ENCODE measurements around the gene YBX3. TPM values are rescaled to one million over a fixed set of nuclear protein-coding genes. Genes with fewer than 3 reads are reported as not detected.

Gene YBX3
- polyA plus RNA-seq, 2 of the 4 experiments (the other 2 are of a cell fraction), result 140 to 150 TPM

DNA sequence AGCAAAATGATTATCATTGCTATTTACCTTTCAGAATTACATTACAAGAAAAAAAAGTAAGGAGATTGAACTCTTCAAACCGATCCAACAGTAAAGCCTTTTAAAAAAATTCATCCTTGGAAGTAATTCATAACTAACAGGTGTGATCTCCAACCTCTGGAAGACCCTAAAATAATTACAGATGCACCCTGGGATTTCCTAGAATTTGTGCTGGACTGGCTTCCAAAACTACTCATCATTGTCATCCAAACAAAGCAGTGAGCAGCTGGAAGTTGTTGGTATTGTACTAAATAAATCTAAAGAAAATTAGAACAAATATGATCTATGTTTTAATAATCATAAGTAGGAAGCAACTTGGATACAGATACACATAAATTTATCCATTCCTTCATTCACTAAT, 1.9 kb upstream of the YBX3 start:
- no peak for FAIRE-seq

DNA sequence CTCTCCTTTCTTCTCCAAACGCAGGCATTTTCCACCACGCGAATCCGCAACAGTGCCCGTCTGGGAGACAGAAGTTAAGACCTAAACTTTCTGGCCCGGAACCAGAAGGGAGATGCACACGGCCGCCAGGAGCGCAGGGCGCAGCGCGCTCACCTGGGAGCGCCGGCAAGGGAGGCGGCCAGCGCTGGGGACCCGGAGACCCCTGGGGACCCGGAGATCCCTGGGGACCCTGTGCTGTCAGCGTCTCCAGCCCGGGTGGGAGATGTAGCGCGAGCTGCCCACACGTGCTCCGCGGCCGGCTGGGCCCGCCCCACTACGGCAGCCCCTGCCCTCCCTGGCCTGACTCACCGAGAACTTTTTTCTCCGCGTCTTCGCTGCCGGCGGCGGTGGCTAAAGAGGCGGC, 620 bp downstream of the YBX3 start:
- Histone ChIP-seq H3K4me1 (peaks cover 43% of the 10 kb centered on the region), H3K4me3 (peak overlapping the region; percentile 93), H3K4me2 (peak overlapping the region; percentile 80), H3K27ac (peak overlapping the region; percentile 94 to 99), H3K9me3 (no peaks in the 10 kb centered on the region)
- DNase-seq (ENCODE audit: low read depth in 1 of 2, low spot score in 1 of 2) (peak in 1 of 2 experiments; percentile 21), FAIRE-seq (no peak), ATAC-seq (peak; percentile 59 to 60)
- CTCF ChIA-PET, result interaction anchor here (1.0 to 1.2 kb wide), 3 partner anchors 10 to 27 kb away, joined by 3 to 4 read pairs (median 3); no protein-coding TSS in a partner anchor
- 0% methylated on average over 9 of the region's 36 CpGs for WGBS (ENCODE audit: missing lambda C conversion rate)
- no peak for TF ChIP-seq FOSL2 (IDR thresholded peaks at IDR 0.05)
- TF ChIP-seq FOSL2 (CRISPR knock-in tag; IDR thresholded peaks at IDR 0.05), result 0 out of 2 replicates have a peak, but pooled peaks have one; percentile 12
- TF ChIP-seq PHF8 (IDR thresholded peaks at IDR 0.05; ENCODE audit: borderline replicate concordance, low read depth), result peak; percentile 39
- TF ChIP-seq FOSB (CRISPR knock-in tag; IDR thresholded peaks at IDR 0.05), result peak; percentile 52; the same call in 1 of the 2 replicates
- TF ChIP-seq ESRRA (IDR thresholded peaks at IDR 0.05; ENCODE audit: borderline replicate concordance, low read length), result no peak
- TF ChIP-seq BHLHE40 (IDR thresholded peaks at IDR 0.05; ENCODE audit: low read depth, low read length), result no peak
- TF ChIP-seq NR3C1 (IDR thresholded peaks at IDR 0.05), result no peak
- POLR2A ChIA-PET, result interaction anchor here (0.6 to 1.1 kb wide), 4 partner anchors 20 to 449 kb away, joined by 3 read pairs; partner anchors contain the start of gene SMIM10L1

More for the DNA sequence above, 1.9 kb upstream of the YBX3 start:
- Histone ChIP-seq H3K4me3 (no peak overlapping the region), H3K9me3 (no peaks in the 10 kb centered on the region), H3K4me2 (no peak overlapping the region), H3K27ac (no peak overlapping the region), H3K4me1 (peaks cover 18% of the 10 kb centered on the region)
- TF ChIP-seq NFE2L2 (conservative IDR thresholded peaks at IDR 0.05; ENCODE audit: low read length), result no peak
- WGBS (ENCODE audit: missing lambda C conversion rate), result 58% methylated on average over 1 of the region's 1 CpG
- ChIA-PET CTCF (interaction anchor here (1.6 kb wide), 1 partner anchor 24 kb away, joined by 6 read pairs; no protein-coding TSS in a partner anchor), POLR2A (no interaction called here)
- ATAC-seq, result no peak
- no peak for DNase-seq (ENCODE audit: low read depth in 1 of 2, low spot score in 1 of 2)

DNA sequence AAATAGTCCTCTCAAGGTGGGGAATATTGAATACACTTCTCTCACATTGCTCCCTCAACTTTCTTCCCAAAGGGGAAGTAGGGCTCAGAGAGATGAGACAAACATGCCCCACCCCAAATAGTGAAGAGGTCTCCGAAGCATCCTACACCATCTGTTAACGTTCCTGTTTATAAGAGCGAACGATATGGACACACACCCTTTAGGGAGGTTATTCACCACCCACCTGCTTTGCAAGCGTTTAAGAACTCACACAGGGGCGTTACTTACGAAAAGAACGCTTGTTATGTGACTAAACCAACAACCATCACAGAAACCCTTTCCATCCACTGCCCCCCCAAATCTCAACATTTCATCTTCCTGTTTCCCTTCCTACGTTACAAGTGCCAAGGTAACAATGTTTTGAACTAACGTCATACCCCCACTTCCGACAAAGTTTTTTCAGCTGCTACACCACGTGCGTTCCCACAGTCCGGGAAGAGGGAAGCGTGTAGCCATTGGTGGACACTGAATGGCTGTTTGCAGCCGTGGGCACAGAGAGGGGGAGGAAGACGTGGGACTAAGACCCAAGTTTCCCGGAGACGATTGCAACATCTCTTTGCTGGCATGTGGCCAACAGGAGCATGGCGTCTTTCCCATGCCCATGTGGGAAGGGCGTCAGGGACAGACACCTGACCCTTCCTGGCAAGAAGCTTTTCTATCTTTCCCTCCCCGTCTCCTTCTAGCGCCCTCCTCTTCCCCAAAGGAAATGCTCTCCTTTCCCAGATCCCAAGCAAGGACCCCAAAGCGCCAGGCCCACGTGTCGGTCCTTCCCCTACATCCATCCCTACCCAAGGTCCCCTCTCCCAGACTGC, 1.2 kb downstream of the YBX3 start:
- TF ChIP-seq HOXB5 (CRISPR knock-in tag; IDR thresholded peaks at IDR 0.05) (no peak), CHD2 (IDR thresholded peaks at IDR 0.05; ENCODE audit: low read length, partially characterized antibody) (no peak), FOSL2 (IDR thresholded peaks at IDR 0.05) (no peak), FOSL2 (CRISPR knock-in tag; IDR thresholded peaks at IDR 0.05) (no peak), FOSB (CRISPR knock-in tag; IDR thresholded peaks at IDR 0.05) (peak; percentile 10; the same call in 1 of the 2 replicates), GATA3 (IDR thresholded peaks at IDR 0.05; ENCODE audit: borderline replicate concordance) (peak; percentile 61), JUN (IDR thresholded peaks at IDR 0.05) (peak in 1 of 2 experiments; percentile 49; a peak in 2 of 5 replicates), TP53 (CRISPR knock-in tag; IDR thresholded peaks at IDR 0.05) (0 out of 2 replicates have a peak, but pooled peaks have one; percentile 62), HDAC2 (IDR thresholded peaks at IDR 0.05) (0 out of 2 replicates have a peak, but pooled peaks have one; percentile 47), NR3C1 (IDR thresholded peaks at IDR 0.05) (no peak), HOXA7 (CRISPR knock-in tag; IDR thresholded peaks at IDR 0.05) (0 out of 2 replicates have a peak, but pooled peaks have one; percentile 77), POLR2AphosphoS2 (conservative IDR thresholded peaks at IDR 0.05; ENCODE audit: low read length) (no peak), RFX5 (IDR thresholded peaks at IDR 0.05) (no peak), CEBPB (IDR thresholded peaks at IDR 0.05) (peak; percentile 92 to 99), PHF8 (IDR thresholded peaks at IDR 0.05; ENCODE audit: borderline replicate concordance, low read depth) (no peak), POLR2A (IDR thresholded peaks at IDR 0.05; ENCODE audit: low read length) (peak; percentile 24; the same call in 1 of the 2 replicates), SMC3 (IDR thresholded peaks at IDR 0.05) (0 out of 3 replicates have a peak, but pooled peaks have one; percentile 7), MYC (IDR thresholded peaks at IDR 0.05; ENCODE audit: borderline replicate concordance, low read length) (peak; percentile 94), TFCP2L1 (CRISPR knock-in tag; IDR thresholded peaks at IDR 0.05) (no peak; the same call in 1 of the 2 replicates)
- TF ChIP-seq, protein P1, sequence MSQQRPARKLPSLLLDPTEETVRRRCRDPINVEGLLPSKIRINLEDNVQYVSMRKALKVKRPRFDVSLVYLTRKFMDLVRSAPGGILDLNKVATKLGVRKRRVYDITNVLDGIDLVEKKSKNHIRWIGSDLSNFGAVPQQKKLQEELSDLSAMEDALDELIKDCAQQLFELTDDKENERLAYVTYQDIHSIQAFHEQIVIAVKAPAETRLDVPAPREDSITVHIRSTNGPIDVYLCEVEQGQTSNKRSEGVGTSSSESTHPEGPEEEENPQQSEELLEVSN (IDR thresholded peaks at IDR 0.05; ENCODE audit: borderline replicate concordance, low read depth), result peak; percentile 42; the same call in 1 of the 2 replicates
- TF ChIP-seq, protein P2, sequence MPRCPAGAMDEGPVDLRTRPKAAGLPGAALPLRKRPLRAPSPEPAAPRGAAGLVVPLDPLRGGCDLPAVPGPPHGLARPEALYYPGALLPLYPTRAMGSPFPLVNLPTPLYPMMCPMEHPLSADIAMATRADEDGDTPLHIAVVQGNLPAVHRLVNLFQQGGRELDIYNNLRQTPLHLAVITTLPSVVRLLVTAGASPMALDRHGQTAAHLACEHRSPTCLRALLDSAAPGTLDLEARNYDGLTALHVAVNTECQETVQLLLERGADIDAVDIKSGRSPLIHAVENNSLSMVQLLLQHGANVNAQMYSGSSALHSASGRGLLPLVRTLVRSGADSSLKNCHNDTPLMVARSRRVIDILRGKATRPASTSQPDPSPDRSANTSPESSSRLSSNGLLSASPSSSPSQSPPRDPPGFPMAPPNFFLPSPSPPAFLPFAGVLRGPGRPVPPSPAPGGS (IDR thresholded peaks at IDR 0.05), result no peak
- TF ChIP-seq, protein P3, sequence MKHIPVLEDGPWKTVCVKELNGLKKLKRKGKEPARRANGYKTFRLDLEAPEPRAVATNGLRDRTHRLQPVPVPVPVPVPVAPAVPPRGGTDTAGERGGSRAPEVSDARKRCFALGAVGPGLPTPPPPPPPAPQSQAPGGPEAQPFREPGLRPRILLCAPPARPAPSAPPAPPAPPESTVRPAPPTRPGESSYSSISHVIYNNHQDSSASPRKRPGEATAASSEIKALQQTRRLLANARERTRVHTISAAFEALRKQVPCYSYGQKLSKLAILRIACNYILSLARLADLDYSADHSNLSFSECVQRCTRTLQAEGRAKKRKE (CRISPR knock-in tag; IDR thresholded peaks at IDR 0.05; ENCODE audit: low read depth), result no peak
- TF ChIP-seq, protein P4, sequence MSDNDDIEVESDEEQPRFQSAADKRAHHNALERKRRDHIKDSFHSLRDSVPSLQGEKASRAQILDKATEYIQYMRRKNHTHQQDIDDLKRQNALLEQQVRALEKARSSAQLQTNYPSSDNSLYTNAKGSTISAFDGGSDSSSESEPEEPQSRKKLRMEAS (IDR thresholded peaks at IDR 0.05), result peak; percentile 98
- TF ChIP-seq, protein P5, sequence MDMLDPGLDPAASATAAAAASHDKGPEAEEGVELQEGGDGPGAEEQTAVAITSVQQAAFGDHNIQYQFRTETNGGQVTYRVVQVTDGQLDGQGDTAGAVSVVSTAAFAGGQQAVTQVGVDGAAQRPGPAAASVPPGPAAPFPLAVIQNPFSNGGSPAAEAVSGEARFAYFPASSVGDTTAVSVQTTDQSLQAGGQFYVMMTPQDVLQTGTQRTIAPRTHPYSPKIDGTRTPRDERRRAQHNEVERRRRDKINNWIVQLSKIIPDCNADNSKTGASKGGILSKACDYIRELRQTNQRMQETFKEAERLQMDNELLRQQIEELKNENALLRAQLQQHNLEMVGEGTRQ (IDR thresholded peaks at IDR 0.05), result peak; percentile 76
- CTCF ChIA-PET, result interaction anchor here (1.0 to 1.2 kb wide), 3 partner anchors 11 to 28 kb away, joined by 3 to 4 read pairs (median 3); no protein-coding TSS in a partner anchor
- Histone ChIP-seq H3K4me3 (peak overlapping the region; percentile 93), H3K27ac (peak overlapping the region; percentile 94 to 99), H3K9me3 (no peaks in the 10 kb centered on the region), H3K4me1 (peaks cover 50% of the 10 kb centered on the region), H3K4me2 (peak overlapping the region; percentile 80)
- POLR2A ChIA-PET, result interaction anchor here (0.9 to 1.1 kb wide), 2 partner anchors 19 to 449 kb away, joined by 3 read pairs; partner anchors contain the start of gene SMIM10L1
- WGBS (ENCODE audit: missing lambda C conversion rate), result 2% methylated on average over 26 of the region's 26 CpGs
- FAIRE-seq (no peak), DNase-seq (ENCODE audit: low read depth in 1 of 2, low spot score in 1 of 2) (peak; percentile 78 to 95), ATAC-seq (peak; percentile 75 to 83)

All from A549 (cell line).